GM18858 (cell line): ENCODE data around the gene SCIMP.
"Not testable (repeated sequence)": the region's sequence is repeated elsewhere in the genome, so short reads cannot be mapped to it uniquely, and the experiment has no call there.

Experiments used
- ATAC-seq: cut with Tn5 transposase; IDR thresholded peaks from one replicate; pipeline ENCODE4 v1.9.1; 2021; ENCODE audit not compliant: unreplicated experiment

The SCIMP gene

DNA sequence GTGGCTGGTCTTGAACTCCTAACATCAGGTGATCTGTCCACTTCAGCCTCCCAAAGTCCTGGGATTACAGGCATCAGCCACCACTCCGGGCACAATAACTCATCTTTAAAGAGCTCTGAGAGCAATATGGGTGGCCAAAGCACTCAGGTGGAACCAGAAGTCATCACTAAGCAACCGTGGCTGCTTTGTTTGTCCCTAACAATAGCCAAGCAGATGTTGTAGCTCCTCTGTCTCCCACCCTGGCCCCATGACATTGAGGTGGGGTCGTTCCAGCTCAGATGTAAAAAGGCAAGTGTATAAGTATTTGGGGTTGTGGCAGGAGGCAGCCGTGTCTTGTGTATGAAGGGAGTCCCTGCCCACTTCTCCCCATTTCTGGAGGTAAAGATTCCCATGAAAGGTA, 3.7 kb upstream of the SCIMP start:
- ATAC-seq, result no peak

DNA sequence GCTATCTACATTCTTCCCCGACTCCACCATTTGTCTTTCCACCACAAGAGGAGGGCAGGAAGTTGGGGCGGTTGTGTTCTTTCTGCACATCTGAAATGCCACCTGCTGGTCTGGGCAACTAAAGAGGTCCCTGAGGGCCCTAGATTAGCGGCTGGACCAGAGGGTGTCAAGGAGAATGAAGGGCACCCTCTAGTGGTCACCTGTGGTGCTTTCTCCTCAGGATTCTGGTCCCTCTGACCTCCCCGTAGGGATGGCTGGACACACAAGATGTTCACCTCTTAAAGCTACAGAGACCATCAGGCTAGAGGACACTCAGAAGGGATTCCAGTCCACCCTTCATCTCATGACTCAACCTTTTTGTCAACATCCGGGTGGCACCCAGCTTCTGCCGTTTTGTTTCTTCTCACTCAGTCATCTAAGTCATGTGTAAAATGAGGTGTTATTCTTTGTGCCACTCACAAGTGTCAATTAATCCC, 2.9 kb upstream of the SCIMP start:
- no peak for ATAC-seq

DNA sequence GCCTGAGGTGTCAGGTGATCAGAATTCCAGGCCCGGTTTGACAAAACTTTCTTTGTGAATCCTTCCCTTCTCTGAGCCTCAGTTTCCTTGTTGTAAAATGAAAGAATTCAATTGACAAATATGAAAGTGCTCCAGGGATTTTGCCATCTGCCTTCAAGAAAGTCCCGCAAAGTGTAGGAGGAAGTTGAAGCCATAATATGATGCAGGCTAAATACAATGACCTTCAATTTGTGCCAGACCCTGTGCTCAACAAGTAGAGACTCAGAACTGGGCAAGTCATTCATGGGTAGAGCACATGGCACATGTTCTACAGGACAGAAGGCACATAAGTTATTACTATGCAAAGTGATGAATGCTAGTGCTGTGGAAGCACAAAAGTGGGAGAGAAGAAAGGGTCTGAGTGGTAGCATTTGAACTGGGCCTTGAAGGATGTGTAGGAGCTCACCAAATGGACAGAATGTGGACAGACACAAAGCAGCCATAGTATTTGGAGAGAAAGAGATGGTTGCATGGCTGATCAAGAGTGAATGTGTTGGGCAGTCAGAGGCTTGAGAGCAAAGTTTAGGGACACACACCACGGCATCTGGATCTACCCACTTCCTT, 2.4 kb upstream of the SCIMP start:
- ATAC-seq, result no peak

DNA sequence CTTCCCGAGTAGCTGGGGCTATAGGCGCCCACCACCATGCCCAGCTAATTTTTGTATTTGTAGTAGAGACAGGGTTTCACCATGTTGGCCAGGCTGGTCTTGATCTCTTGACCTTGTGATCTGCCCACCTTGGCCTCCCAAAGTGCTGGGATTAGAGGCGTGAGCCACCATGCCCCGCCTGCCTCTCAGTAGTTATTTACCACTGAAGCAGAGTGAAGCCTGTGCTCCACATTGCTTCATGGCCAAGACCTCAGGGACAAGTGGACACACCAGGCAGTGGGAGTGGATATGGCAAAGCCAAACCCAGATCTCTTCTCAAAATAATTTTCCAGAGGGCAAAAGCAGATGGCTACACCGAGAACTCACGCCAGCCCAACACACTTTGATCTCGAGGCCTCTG, 1.2 kb downstream of the SCIMP start:
- ATAC-seq, result not testable (repeated sequence)

DNA sequence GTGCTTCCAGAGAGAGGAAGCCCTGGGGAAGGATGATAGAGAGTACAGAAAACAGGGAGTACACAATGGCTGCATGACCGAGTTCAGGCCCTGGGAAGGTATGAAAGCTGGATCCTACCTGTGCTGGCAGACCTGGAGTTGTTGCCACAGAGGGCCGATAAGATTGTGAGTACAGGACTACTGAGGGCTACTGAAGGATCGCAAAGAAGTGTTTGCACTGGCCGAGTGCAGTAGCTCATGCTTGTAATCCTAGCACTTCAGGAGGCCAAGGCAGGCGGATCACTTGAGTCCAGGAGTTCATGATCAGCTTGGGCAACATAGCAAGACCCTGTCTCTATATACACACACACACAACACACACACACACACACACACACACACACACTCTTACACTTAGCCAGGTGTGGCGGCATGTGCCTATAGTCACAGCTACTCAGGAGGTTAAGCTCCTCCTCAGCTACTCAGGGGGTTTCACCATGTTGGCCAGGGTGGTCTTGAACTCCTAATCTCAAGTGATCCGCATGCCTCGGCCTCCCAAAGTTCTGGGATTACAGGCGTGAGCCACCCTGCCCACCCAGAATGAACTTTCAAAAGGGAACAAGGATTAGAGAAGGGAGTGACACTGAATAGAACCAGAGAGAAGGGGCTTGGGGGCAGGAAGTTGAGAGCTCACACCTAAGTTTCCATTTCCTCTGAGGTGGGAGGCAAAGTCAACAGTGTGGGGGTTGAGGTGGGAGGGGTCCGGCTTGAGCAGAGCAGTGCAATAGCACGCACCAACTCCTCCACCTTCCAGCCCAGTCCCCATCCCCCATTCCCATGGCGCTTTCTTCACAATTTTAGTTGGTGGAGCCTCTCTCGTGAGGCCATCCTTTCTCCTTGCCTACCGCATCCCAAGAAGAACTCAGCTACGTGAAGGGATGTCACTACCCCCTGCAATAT, 7.5 kb downstream of the SCIMP start:
- no peak for ATAC-seq

DNA sequence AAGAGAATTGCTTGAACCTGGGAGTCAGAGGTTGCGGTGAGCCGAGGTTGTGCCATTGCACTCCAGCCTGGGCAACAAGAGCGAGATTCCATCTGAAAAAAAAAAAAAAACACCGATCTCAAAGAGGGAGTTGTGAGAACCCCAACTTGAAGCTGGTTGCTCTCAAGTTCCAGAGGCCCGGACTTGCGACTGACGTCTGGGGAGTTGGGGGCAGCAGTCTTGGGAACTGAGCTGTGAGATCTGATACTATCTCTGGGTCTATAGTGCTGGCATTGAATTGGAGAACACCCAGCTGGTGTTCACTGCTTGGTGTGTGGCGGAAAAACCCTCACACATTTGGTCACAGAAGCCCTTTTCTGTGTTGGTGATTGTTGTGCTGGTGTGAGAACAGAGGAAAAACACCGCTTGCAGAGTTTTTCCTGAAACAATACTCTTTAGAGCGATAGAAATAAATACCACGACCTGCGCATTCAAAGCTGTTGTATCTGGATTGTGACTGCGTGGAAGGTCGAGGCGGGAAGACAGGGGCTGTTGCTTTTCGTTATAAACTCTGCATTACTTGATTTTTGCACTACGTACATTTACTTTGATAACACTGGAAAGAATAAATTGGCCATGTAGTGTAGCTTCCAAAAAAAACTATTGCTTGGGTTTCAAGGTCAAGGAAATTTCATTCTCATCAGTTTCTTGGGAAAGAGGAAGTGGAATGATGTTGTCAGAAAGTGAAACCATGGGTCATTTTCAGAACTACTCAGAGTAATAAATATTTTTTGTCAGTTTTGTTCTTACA, 8.8 kb downstream of the SCIMP start:
- ATAC-seq, result no peak

DNA sequence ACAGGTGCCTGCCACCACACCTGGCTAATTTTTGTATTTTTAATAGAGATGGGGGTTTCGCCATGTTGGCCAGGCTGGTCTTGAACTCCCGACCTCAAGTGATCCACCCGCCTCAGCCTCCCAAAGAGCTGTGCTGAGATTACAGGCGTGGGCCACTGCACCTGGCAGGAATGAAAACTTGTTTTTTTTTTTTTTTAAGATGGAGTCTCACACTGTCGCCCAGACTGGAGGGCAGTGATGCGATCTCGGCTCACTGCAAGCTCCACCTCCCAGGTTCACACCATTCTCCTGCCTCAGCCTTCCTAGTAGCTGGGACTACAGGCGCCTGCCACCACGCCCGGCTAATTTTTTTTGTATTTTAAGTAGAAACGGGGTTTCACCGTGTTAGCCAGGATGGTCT, 12.7 kb downstream of the SCIMP start:
- not testable (repeated sequence) for ATAC-seq

DNA sequence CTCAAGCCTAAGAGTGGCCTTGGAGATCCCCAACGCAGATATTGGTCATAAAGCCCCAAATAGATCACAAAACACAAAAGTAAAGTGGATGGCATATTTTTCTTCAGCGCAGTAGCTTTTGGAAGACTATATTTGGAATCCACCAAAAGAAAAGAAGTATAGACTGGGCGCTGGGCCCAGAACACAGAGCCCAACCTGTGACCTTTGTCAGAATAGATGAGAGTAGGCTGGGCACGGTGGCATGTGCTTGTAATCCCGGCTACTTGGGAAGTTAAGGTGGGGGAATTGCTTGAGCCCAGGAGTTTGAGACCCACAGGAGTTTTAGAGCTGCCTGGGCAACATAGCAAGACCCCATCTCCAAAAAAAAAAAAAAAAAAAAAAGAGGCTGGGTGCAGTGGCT, 14.6 kb downstream of the SCIMP start:
- no peak for ATAC-seq

DNA sequence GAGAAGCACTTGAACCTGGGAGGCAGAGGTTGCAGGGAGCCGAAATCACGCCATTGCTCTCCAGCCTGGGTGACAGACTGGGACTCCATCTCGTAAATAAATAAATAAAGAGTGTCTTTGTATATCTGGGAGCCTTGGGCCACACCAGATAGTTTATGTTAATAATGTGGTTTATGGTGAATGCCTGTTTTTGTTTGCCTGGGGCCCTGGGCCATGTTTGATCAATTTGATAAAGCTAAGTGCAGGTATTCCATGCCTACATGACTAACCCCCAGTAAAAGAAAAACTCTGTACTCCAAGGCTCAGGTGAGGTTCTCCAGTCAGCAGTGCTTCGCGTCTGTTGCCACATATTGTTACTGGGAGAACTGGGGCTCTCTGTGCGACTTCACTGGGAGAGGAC, 15.1 kb downstream of the SCIMP start:
- ATAC-seq, result no peak

DNA sequence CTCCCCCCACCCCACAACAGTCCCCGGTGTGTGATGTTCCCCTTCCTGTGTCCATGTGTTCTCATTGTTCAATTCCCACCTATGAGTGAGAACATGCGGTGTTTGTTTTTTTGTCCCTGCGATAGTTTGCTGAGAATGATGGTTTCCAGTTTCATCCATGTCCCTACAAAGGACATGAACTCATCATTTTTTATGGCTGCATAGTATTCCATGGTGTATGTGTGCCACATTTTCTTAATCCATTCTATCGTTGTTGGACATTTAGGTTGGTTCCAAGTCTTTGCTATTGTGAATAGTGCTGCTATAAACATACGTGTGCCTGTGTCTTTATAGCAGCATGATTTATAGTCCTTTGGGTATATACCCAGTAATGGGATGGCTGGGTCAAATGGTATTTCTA, 17.1 kb downstream of the SCIMP start:
- ATAC-seq, result not testable (repeated sequence)

DNA sequence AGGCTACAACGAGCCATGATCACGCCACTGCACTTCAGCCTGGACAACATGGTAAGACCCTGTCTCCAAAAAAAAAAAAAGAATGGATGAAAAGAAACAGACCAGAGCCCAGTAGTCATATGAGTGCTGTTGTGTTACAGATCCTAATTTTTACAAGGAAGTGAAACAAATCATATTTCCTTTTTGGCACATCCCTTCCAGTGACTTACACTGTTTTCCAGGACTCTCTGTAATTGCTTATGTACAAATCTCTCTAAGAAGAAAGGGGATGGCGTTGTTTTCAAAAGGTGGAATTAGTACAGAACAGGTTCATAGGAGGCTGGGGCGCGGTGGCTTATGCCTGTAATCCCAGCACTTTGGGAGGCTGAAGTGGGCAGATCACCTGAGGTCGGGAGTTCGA, 23.2 kb downstream of the SCIMP start:
- ATAC-seq, result no peak

DNA sequence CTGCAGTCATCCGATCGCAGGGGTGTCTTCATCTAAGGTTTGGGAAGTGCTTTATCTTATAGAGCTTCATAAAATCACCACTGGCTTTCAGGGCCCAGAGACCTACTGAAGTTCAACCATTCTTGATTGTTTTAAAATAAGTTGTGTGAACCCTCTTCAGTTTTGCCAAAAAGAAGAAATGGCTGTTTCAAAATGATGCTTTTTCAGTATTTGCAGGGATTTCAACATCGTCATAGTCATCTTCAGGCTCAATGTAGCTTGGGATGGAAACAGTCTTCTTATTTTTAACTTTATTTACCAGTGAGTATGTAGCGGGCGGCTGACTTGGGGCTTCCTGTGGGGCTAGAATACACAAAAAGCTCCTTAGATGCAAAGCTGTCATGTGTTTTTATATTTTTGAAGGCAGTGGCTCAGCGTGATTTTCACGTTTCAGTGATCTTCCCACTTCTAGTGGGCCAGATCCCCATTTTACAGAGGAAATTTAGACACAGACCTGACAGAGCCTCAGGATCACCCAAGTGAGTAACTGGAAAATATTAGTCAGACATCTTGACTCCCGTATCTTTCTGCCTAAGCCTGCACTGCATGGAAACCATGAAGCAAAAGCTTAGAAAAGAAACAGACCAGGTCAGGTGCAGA, 23.9 kb downstream of the SCIMP start:
- ATAC-seq, result no peak

DNA sequence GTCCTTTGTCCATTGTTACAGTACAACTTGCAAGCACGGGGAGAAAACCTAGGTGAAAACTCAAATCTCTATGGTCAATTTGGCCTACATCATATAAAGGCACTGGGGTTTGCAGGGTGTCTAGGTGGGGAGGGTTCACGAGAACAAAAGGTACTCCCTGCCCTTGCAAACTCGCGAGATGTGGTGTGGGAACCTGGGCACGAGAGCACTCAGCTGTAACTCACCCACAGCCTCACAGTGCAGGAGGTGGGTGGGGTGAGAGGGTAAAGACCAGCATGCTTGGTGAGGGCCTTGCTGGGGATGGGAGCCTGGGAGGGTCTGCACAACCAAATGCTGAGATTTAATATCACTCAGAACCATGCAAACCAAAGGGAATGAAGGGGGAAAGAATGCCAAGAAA, 24.6 kb downstream of the SCIMP start:
- no peak for ATAC-seq

DNA sequence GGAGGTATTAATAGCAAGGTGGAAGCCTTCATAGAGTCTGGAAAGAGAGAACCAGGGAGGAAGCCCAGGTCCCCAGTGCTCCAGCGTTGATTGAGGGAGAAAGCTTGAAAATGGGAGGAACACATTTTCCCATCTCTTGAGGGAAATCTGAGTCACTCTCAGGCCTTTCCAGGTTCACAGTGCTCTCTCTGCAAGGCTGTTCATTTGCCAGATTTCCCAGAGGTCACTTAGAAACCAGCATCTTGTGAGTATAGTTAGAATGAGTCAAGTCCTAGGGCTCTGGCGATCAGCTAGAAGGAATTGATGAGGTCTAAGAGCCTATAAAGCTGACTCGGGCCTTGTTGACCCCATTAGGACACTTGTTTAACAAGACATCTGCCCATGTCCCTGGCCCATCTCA, 25.3 kb downstream of the SCIMP start:
- no peak for ATAC-seq

DNA sequence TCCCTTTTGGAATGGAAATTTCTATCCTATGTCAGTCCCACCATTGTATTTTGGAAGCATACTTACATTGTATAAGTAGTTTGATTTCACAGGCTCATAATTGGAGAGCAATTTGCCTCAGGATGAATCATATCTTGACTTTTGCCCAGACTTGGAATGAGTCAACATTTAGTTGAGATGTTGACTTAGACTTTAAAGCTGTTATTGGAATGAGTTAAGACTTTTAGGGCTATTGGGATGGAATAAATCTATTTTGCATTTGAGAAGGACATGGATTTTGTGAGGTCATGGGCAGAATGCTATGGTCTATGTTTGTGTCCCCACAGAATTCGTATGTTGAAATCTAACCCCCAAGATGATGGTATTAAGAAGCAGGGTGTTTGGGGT, 30.8 kb downstream of the SCIMP start:
- no peak for ATAC-seq

DNA sequence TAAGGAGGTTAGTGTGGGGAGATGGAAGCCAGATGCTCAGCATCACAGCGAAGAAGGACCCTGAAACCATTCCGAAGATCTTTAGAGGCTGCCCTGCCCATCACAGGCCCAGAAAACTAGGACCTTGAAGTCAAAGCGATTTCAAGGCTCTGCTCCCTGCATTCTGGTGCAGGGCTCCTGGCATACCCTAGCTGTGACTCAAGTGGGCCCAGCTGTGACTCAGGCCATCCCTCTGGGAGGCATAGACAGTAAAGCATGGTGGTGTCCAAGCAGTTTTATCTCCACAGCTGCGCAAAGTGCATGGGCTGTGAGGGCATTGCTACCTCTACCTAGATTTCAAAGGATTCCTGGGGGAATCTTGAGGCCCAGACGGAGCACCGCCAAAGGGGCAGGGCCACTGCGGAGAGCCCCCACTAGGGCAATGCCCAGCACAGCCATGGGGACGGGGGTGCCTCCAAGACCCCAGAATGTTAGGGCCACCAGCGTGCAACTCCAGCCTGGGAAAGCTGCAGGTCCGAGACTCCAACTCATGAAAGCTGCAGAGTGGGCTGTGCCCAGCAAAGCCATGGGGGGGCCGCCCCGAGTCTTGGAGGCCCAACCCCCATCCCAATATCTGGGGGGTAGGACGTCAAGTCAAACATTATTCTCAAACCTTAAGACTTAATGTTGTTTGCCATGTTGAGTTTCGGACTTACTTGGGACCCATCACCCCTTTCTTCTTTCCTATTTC, 31.3 kb downstream of the SCIMP start:
- no peak for ATAC-seq

DNA sequence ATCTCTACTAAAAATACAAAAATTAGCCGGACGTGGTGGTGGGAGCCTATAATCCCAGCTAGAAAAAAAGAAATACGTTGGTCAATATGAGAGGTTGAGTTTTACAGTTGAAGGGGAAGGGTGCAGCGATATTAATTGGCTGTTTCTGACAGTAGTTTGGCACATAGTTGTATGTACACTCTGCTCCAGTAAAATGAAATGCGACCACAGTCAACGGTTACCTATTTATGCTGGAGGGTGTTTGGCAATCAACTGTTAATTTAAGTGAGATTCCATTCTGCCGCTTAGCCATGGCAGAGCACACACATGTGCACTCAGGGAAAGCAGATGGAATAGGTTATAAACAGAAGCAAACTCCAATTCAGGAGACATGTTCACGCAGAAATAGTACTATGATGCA, 33.6 kb downstream of the SCIMP start:
- no peak for ATAC-seq

DNA sequence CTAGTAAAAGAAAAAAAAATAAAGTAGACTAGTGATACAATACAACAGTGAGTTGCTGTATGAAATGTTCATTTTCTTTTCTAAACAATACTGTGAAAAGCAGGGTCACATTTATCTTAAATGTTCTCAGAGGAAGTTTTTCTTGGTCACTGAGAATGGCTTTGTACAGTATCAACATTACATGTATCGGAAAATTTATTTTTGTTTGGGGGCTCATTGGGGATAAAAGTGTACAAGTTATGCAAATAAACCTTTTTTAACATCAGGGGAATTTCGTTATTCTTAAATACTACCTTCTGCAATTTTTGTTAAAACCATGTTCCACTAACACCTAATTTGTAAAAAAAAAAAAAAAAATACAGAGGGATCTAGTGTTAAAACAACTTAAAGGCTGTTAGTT, 34.3 kb downstream of the SCIMP start:
- no peak for ATAC-seq

DNA sequence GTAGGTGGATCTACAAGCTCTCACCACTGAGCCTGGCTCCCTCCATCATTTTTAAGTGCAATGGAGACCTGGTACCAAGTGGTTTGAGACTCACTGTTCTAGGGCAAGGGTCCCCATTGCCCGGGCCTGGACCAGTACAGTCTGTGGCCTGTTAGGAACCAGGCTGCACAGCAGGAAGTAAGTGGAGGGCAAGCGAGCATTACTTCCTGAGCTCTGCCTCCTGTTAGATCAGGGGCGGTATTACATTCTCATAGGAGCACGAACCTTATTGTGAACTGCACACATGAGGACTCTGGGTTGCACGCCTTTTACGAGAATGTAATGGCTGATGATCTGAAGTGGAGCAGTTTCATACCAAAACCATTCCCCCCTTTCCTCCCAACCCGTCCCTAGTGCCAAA, 36.2 kb downstream of the SCIMP start:
- ATAC-seq, result no peak

DNA sequence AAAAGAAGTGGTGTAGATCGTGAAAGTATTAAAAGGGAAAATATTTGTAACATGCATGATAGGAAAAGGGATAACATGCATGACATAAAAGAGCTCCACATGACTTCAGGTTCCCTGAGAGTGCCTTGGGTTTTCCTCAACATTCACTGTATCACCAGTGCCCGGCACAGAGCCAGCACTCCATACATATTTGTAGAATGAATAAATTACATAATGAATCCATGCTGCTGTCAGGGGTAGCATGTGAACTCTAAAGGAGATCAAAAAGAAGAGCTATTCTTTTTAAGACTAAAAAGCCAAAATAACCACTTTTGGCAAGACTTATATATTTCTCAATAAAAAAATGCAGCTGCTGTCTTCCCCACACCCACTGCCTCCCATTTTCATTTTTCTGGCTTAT, 40.3 kb downstream of the SCIMP start:
- ATAC-seq, result no peak
